ENCODE data around the gene FKRP. TPM values are rescaled to one million over a fixed set of nuclear protein-coding genes. Genes with fewer than 3 reads are reported as not detected.

The FKRP gene
- polyA plus RNA-seq, 2 of the 4 experiments (the other 2 are of a cell fraction): 14.7 to 18.8 TPM

GRCh38 chr19:46698395-46699321 is 47.2 kb upstream of the FKRP start:
- H3K27ac ChIP-seq: no peak overlapping the region
- WGBS (ENCODE audit: missing lambda C conversion rate): 91% methylated on average over 11 of the region's 11 CpGs
- no peaks in the 10 kb centered on the region for H3K9me3 ChIP-seq
- DNase-seq (ENCODE audit: low read depth in 1 of 2, low spot score in 1 of 2) (no peak), FAIRE-seq (no peak), ATAC-seq (no peak)
- TF ChIP-seq ESRRA (IDR thresholded peaks at IDR 0.05; ENCODE audit: borderline replicate concordance, low read length) (no peak), KDM1A (IDR thresholded peaks at IDR 0.05; ENCODE audit: low read depth) (peak; percentile 48; the same call in 1 of the 2 replicates), KDM5A (IDR thresholded peaks at IDR 0.05) (no peak), HES2 (IDR thresholded peaks at IDR 0.05) (no peak), GATA3 (IDR thresholded peaks at IDR 0.05; ENCODE audit: borderline replicate concordance) (no peak), ZFP36 (IDR thresholded peaks at IDR 0.05; ENCODE audit: borderline replicate concordance, partially characterized antibody) (peak; percentile 62), REST (IDR thresholded peaks at IDR 0.05) (no peak), ZSCAN20 (CRISPR knock-in tag; IDR thresholded peaks at IDR 0.05) (no peak), POLR2A (IDR thresholded peaks at IDR 0.05; ENCODE audit: low read length) (no peak)
- H3K4me2 ChIP-seq: no peak overlapping the region
- POLR2A ChIA-PET: no interaction called here
- peaks cover 6% of the 10 kb centered on the region; the same call in 1 of the 3 replicates for H3K4me1 ChIP-seq
- CTCF ChIA-PET: interaction anchor here (0.7 to 2.1 kb wide), 7 partner anchors 14 to 161 kb away, joined by 3 to 5 read pairs (median 4); no protein-coding TSS in a partner anchor
- no peak overlapping the region for H3K4me3 ChIP-seq

- H3K4me2 ChIP-seq: no peak overlapping the region
- TF ChIP-seq HES2 (IDR thresholded peaks at IDR 0.05): no peak
- no peaks in the 10 kb centered on the region for H3K9me3 ChIP-seq
- ChIA-PET CTCF (interaction anchor here (1.0 to 6.8 kb wide), 4 partner anchors 7 to 140 kb away, joined by 4 to 102 read pairs (median 38); no protein-coding TSS in a partner anchor), POLR2A (no interaction called here)
- no peak overlapping the region for H3K4me3 ChIP-seq
- H3K4me1 ChIP-seq: peaks cover 6% of the 10 kb centered on the region; the same call in 1 of the 3 replicates
- DNase-seq (ENCODE audit: low read depth in 1 of 2, low spot score in 1 of 2): no peak
- no peak for FAIRE-seq
- ATAC-seq: no peak
- 94% methylated on average over 13 of the region's 13 CpGs for WGBS (ENCODE audit: missing lambda C conversion rate)
- no peak overlapping the region for H3K27ac ChIP-seq
Observed at GRCh38 chr19:46700704-46701103, 45.2 kb upstream of the FKRP start.

- H3K4me3 ChIP-seq: no peak overlapping the region
- no peaks in the 10 kb centered on the region for H3K4me1 ChIP-seq
- POLR2A ChIA-PET: no interaction called here
- CTCF ChIA-PET: interaction anchor here (0.6 to 6.8 kb wide), 54 partner anchors 10 to 725 kb away, joined by 3 to 102 read pairs (median 5); partner anchors contain the start of genes CALM3, FKRP, PRKD2 and PTGIR
- TF ChIP-seq RAD21 (conservative IDR thresholded peaks at IDR 0.05 in 1 of 2, IDR thresholded peaks at IDR 0.05 in 1 of 2) (peak; percentile 44 to 62), HDAC2 (IDR thresholded peaks at IDR 0.05) (no peak), SMC3 (IDR thresholded peaks at IDR 0.05) (peak; percentile 52), CTCF (IDR thresholded peaks at IDR 0.05) (peak; percentile 88), ATOH8 (CRISPR knock-in tag; IDR thresholded peaks at IDR 0.05; ENCODE audit: low read depth) (no peak), CBX2 (IDR thresholded peaks at IDR 0.05; ENCODE audit: borderline replicate concordance, low read depth) (no peak)
- no peak overlapping the region for H3K27ac ChIP-seq
- FAIRE-seq (no peak), ATAC-seq (peak; percentile 80 to 90), DNase-seq (ENCODE audit: low read depth in 1 of 2, low spot score in 1 of 2) (peak; percentile 64 to 90)
- H3K9me3 ChIP-seq: no peaks in the 10 kb centered on the region
- H3K4me2 ChIP-seq: no peak overlapping the region
- 36% methylated on average over 17 of the region's 21 CpGs for WGBS (ENCODE audit: missing lambda C conversion rate)
Observed at GRCh38 chr19:46704379-46705076, 41.3 kb upstream of the FKRP start.

All from A549 (cell line).